GM23338 (cell line): Measurements from ENCODE around the gene PAM. TPM values are rescaled to one million over a fixed set of nuclear protein-coding genes. Genes with fewer than 3 reads are reported as not detected.
"Not testable (repeated sequence)": the region's sequence is repeated elsewhere in the genome, so short reads cannot be mapped to it uniquely, and the experiment has no call there.

Experiments
- ATAC-seq: fragments of 200-7000 bp; cut with Tn5 transposase; 3 replicates; pipeline ENCODE4 v1.9.1; 2020
- DNase-seq: peaks from one replicate; pipeline ENCODE4 v3.0.0-alpha.2; 2015; ENCODE audit warnings: low spot score
- H2AFZ ChIP-seq: fragments of 200-600 bp; sonication (generic); 2 replicates; pipeline ENCODE4 v1.8.0; 2016; ENCODE audit warnings: antibody characterized with exemption, mild to moderate bottlenecking, moderate library complexity
- H3F3A ChIP-seq: fragments of 200-600 bp; sonication (generic); replicated peaks from 2 replicates; pipeline ENCODE4 v1.8.0; 2017; ENCODE audit warnings: antibody characterized with exemption, mixed run types, low read depth
- H3K27ac ChIP-seq: fragments of 200-600 bp; sonication (generic); 2 replicates; pipeline ENCODE4 v1.6.1; 2016; ENCODE audit warnings: low read depth
- H3K27me3 ChIP-seq: fragments of 200-600 bp; sonication (generic); 2 replicates; pipeline ENCODE4 v1.8.0; 2016; ENCODE audit warnings: mild to moderate bottlenecking, mixed run types, moderate library complexity; ENCODE audit not compliant: insufficient read depth
- H3K36me3 ChIP-seq: fragments of 200-600 bp; sonication (generic); 2 replicates; pipeline ENCODE4 v1.8.0; 2016; ENCODE audit warnings: mild to moderate bottlenecking; ENCODE audit not compliant: insufficient read depth
- H3K4me1 ChIP-seq: fragments of 200-600 bp; sonication (generic); 2 replicates; pipeline ENCODE4 v1.8.0; 2016; ENCODE audit warnings: mild to moderate bottlenecking, moderate library complexity; ENCODE audit not compliant: insufficient read depth
- H3K4me2 ChIP-seq: fragments of 200-600 bp; sonication (generic); 2 replicates; pipeline ENCODE4 v1.7.1; 2017; ENCODE audit warnings: mixed run types
- H3K4me3 ChIP-seq: fragments of 200-600 bp; sonication (generic); 2 replicates; pipeline ENCODE4 v1.6.1; 2016; ENCODE audit warnings: mixed run types
- H3K79me2 ChIP-seq: fragments of 200-600 bp; sonication (generic); replicated peaks from 2 replicates; pipeline ENCODE4 v1.8.0; 2017; ENCODE audit warnings: mild to moderate bottlenecking; ENCODE audit not compliant: insufficient read depth
- H3K9me2 ChIP-seq: fragments of 200-600 bp; sonication (generic); 2 replicates; pipeline ENCODE4 v1.8.0; 2017; ENCODE audit not compliant: insufficient read depth
- H4K20me1 ChIP-seq: fragments of 200-600 bp; sonication (generic); replicated peaks from 2 replicates; pipeline ENCODE4 v1.8.0; 2017; ENCODE audit warnings: mild to moderate bottlenecking; ENCODE audit not compliant: insufficient read depth
- H3K27ac Mint-ChIP-seq: 2 replicates; pipeline ENCODE4 v1.8.0; 2020; ENCODE audit warnings: inconsistent platforms, mild to moderate bottlenecking, moderate library complexity, mixed read lengths
- H3K27me3 Mint-ChIP-seq: 3 replicates; pipeline ENCODE4 v1.8.0; 2022; ENCODE audit warnings: low read depth, mild to moderate bottlenecking, moderate library complexity, mixed read lengths, inconsistent platforms; ENCODE audit not compliant: insufficient read depth, poor library complexity
- H3K36me3 Mint-ChIP-seq: 3 replicates; pipeline ENCODE4 v1.8.0; 2021; ENCODE audit warnings: low read depth, mild to moderate bottlenecking, inconsistent platforms, moderate library complexity, mixed read lengths
- H3K4me1 Mint-ChIP-seq: 3 replicates; pipeline ENCODE4 v1.8.0; 2020; ENCODE audit warnings: mild to moderate bottlenecking, inconsistent platforms, mixed read lengths
- H3K4me3 Mint-ChIP-seq: 3 replicates; pipeline ENCODE4 v1.8.0; 2021; ENCODE audit warnings: moderate library complexity, mild to moderate bottlenecking, inconsistent platforms, mixed read lengths
- H3K9me3 Mint-ChIP-seq: 3 replicates; pipeline ENCODE4 v1.8.0; 2020; ENCODE audit warnings: moderate library complexity, mild to moderate bottlenecking, inconsistent platforms, mixed read lengths
- ZNF114 ChIP-seq: fragments of 250-450 bp; sonication (Bioruptor Pico); IDR thresholded peaks from 2 replicates; pipeline ENCODE4 v1.5.0; 2020; ENCODE audit warnings: mild to moderate bottlenecking, moderate library complexity
- ZNF331 ChIP-seq: fragments of 250-450 bp; sonication (Bioruptor Pico); IDR thresholded peaks from 2 replicates; pipeline ENCODE4 v1.5.0; 2020; ENCODE audit warnings: low read depth, mild to moderate bottlenecking, moderate library complexity
- polyA plus RNA-seq: library from polyadenylated mRNA; unstranded; fragments of >200 nt; fragmentation: Nextera tagmentation; extraction: Ambion mirVana; gene quantifications from 2 replicates; pipeline ENCODE4 v1.2.1, GENCODE V29; 2016
- total RNA-seq: library from RNA; depleted of rRNA; stranded (reverse); fragments of >200 nt; shearing (Covaris generic); gene quantifications from 2 replicates; pipeline ENCODE4 v1.2.3, GENCODE V29; 2014
- TF ChIP-seq, protein P1 (sequence below), 2 experiments: fragments of 200-600 bp in 1 of 2; sonication (generic) in 1 of 2; conservative IDR thresholded peaks; 2 replicates each; pipeline versions ENCODE4 v1.5.1 to v1.6.1; 2016 to 2017; ENCODE audit warnings: antibody characterized with exemption in 2 of 2, low read depth in 2 of 2, mild to moderate bottlenecking in 2 of 2, moderate library complexity in 1 of 2

The PAM gene
- total and polyA plus RNA-seq, 2 experiments from 2014 or later = 33.9 to 79.4 TPM

DNA sequence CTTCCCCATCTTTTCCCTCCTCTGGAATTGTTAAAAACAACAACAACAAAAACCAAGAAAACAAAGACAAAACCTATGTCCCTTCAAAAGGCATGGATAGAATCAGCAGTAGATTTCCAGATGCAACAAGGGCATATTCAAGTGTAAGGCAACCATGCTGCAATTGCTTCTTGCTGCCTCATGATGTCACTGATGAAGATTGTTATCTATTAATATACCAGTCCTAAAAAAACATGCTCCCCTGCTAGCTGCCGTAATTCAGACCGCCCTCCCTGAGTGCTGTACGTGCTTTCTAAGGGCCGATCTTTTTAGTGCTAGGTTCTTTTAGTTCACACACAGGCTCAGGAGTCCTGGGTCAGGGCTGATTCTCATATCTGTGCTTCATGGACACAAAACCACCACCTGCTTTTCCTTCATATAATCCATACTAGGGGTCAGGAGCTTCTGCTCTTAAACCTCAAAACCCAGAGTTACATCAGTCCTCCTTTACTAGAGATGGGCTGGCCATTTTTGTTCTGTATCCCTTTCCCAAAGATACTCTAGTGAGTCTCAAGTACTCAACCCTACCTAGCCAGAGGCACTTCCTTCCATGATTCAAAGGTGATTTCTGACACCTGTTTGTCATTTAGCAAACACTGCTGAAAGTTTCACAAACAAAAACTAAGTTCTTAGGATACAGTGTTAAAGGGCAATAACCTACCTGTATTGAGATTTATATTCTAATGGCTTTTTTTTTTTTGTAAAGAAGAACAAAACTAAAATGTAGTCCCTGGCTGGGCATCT lies 282.8 kb downstream of the PAM start:
- Mint-ChIP-seq H3K36me3 (peaks cover 16% of the 10 kb centered on the region; the same call in 1 of the 3 replicates), H3K4me1 (no peaks in the 10 kb centered on the region), H3K27ac (no peak overlapping the region; the same call in 1 of the 2 replicates), H3K9me3 (peaks cover 18% of the 10 kb centered on the region), H3K4me3 (no peak overlapping the region), H3K27me3 (peaks cover 2% of the 10 kb centered on the region)
- TF ChIP-seq, protein P1, sequence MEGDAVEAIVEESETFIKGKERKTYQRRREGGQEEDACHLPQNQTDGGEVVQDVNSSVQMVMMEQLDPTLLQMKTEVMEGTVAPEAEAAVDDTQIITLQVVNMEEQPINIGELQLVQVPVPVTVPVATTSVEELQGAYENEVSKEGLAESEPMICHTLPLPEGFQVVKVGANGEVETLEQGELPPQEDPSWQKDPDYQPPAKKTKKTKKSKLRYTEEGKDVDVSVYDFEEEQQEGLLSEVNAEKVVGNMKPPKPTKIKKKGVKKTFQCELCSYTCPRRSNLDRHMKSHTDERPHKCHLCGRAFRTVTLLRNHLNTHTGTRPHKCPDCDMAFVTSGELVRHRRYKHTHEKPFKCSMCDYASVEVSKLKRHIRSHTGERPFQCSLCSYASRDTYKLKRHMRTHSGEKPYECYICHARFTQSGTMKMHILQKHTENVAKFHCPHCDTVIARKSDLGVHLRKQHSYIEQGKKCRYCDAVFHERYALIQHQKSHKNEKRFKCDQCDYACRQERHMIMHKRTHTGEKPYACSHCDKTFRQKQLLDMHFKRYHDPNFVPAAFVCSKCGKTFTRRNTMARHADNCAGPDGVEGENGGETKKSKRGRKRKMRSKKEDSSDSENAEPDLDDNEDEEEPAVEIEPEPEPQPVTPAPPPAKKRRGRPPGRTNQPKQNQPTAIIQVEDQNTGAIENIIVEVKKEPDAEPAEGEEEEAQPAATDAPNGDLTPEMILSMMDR (conservative IDR thresholded peaks at IDR 0.05; ENCODE audit: low read depth in 2 of 2) = peak in 1 of 2 experiments; percentile 30; a peak in 2 of 4 replicates
- TF ChIP-seq ZNF331 (CRISPR knock-in tag) = no peak
- no peaks in the 10 kb centered on the region for H3K4me1 ChIP-seq
- no peaks in the 10 kb centered on the region for H3K36me3 ChIP-seq
- DNase-seq = no peak
- H3K4me3 ChIP-seq = no peak overlapping the region
- H3K9me2 ChIP-seq = no peaks in the 10 kb centered on the region
- peak overlapping the region; percentile 70; the same call in 1 of the 2 replicates for H2AFZ ChIP-seq
- H4K20me1 ChIP-seq = no peaks in the 10 kb centered on the region
- ATAC-seq = no peak
- no peak overlapping the region for H3K27ac ChIP-seq
- no peaks in the 10 kb centered on the region for H3F3A ChIP-seq
- H3K27me3 ChIP-seq = no peaks in the 10 kb centered on the region
- no peak overlapping the region for H3K4me2 ChIP-seq
- no peaks in the 10 kb centered on the region for H3K79me2 ChIP-seq

GRCh38 chr5:103041071-103041676 lies 286.1 kb downstream of the PAM start:
- no peak overlapping the region for H3K4me3 ChIP-seq
- no peak overlapping the region for H3K4me2 ChIP-seq
- Mint-ChIP-seq H3K27ac (no peak overlapping the region), H3K4me1 (no peaks in the 10 kb centered on the region), H3K9me3 (peaks cover 3% of the 10 kb centered on the region; the same call in 1 of the 3 replicates), H3K4me3 (no peak overlapping the region), H3K36me3 (no peaks in the 10 kb centered on the region), H3K27me3 (peaks cover 2% of the 10 kb centered on the region)
- no peak for TF ChIP-seq ZNF114 (CRISPR knock-in tag)
- TF ChIP-seq, protein P1 (conservative IDR thresholded peaks at IDR 0.05; ENCODE audit: low read depth in 2 of 2) = peak; percentile 24 to 43; a peak in 2 of 4 replicates
- ATAC-seq = no peak
- H3K27me3 ChIP-seq = no peaks in the 10 kb centered on the region
- peak; percentile 14 for DNase-seq
- H3K36me3 ChIP-seq = no peaks in the 10 kb centered on the region
- H3K9me2 ChIP-seq = no peaks in the 10 kb centered on the region
- H4K20me1 ChIP-seq = no peaks in the 10 kb centered on the region
- no peak overlapping the region for H3K27ac ChIP-seq
- H3K4me1 ChIP-seq = no peaks in the 10 kb centered on the region
- no peak overlapping the region for H2AFZ ChIP-seq
- H3F3A ChIP-seq = no peaks in the 10 kb centered on the region
- no peaks in the 10 kb centered on the region for H3K79me2 ChIP-seq

DNA sequence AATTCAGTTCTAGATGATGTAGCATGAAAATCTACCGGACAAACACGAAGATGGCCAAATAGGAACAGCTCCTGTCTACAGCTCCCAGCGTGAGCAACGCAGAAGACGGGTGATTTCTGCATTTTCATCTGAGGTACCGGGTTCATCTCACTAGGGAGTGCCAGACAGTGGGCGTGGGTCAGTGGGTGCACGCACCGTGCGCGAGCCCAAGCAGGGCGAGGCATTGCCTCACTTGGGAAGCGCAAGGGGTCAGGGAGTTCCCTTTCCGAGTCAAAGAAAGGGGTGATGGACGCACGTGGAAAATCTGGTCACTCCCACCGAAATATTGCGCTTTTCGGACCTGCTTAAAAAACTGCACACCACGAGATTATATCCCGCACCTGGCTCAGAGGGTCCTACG lies 291.6 kb downstream of the PAM start:
- not testable (repeated sequence) for H3K4me3 Mint-ChIP-seq, H3K36me3 Mint-ChIP-seq, H3K79me2 ChIP-seq, H3K9me2 ChIP-seq, H3K4me3 ChIP-seq, H3K27ac Mint-ChIP-seq, H4K20me1 ChIP-seq, ATAC-seq, H3K36me3 ChIP-seq, H3K27me3 ChIP-seq, H3K4me1 ChIP-seq, H3K4me1 Mint-ChIP-seq, H3K4me2 ChIP-seq, H2AFZ ChIP-seq, H3K27me3 Mint-ChIP-seq, H3K27ac ChIP-seq, DNase-seq, H3F3A ChIP-seq
- peaks cover 14% of the 10 kb centered on the region; the same call in 2 of the 3 replicates for H3K9me3 Mint-ChIP-seq
